ENCODE data around the gene ASB3.

DNA sequence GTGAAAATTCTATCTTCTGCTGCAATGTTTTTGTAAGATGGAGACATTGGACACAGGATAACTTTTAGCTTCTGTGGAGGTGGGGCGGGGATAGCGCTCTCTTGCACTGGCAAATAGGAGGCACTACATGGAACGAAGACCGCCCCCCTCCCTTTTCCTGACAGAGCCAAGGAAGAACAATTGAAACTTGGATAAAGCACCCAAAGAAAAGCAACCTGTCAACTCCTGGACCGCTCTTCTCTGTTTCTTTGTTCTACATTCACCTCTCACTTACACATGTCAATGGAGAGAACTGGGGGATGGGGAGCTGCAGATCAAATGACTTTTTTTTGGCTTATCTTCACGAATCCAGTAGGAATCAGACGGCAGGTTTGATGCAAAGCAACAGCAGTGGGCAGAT lies 145.5 kb downstream of the ASB3 start:
- TF ChIP-seq, protein P1, sequence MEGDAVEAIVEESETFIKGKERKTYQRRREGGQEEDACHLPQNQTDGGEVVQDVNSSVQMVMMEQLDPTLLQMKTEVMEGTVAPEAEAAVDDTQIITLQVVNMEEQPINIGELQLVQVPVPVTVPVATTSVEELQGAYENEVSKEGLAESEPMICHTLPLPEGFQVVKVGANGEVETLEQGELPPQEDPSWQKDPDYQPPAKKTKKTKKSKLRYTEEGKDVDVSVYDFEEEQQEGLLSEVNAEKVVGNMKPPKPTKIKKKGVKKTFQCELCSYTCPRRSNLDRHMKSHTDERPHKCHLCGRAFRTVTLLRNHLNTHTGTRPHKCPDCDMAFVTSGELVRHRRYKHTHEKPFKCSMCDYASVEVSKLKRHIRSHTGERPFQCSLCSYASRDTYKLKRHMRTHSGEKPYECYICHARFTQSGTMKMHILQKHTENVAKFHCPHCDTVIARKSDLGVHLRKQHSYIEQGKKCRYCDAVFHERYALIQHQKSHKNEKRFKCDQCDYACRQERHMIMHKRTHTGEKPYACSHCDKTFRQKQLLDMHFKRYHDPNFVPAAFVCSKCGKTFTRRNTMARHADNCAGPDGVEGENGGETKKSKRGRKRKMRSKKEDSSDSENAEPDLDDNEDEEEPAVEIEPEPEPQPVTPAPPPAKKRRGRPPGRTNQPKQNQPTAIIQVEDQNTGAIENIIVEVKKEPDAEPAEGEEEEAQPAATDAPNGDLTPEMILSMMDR (IDR thresholded peaks at IDR 0.05; ENCODE audit: low read depth, low read length, poor library complexity, severe bottlenecking) = no peak
- no peak for TF ChIP-seq EZH2phosphoT487 (IDR thresholded peaks at IDR 0.05; ENCODE audit: borderline replicate concordance, low read length)
